Measurements from ENCODE around the gene SMAD6.

DNA sequence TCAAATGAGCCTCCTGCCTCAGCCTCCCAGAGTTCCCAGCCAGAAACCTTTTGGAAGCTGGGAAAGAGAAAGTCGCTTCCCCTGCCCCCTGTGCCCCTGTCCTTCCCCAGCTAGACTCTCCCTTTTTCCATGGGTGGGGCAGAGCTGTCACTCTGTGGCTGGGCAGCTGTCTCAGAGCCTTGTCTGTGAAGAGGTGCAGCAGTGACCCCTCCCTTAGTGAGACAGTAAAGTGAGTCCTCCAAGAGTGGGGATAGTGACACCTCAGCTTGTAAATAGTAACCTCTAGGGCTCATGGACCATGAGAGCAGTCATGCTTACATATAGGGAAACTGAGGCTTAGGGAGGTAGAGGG, 76.3 kb downstream of the SMAD6 start:
- TF ChIP-seq GATA2 (IDR thresholded peaks at IDR 0.05; ENCODE audit: low read depth, low read length) (no peak), GATA3 (IDR thresholded peaks at IDR 0.05; ENCODE audit: low read depth, low read length) (no peak)
